Vagina (tissue), 2 donors: ENCODE data around the gene OR8D4.
"Not testable (repeated sequence)": the region's sequence is repeated elsewhere in the genome, so short reads cannot be mapped to it uniquely, and the experiment has no call there.

Experiments
- CTCF ChIP-seq, 3 experiments: fragments of 450-650 bp in 2 of 3; fragments of 200-600 bp in 1 of 3; sonication (generic) in 1 of 3; IDR thresholded peaks; one replicate each; pipeline ENCODE4 v1.5.1; 2017 to 2019; ENCODE audit warnings: antibody characterized with exemption in 3 of 3, mild to moderate bottlenecking in 2 of 3, moderate library complexity in 2 of 3
- POLR2A ChIP-seq, 2 donors: fragments of 450-650 bp; IDR thresholded peaks; one replicate each; pipeline ENCODE4 v1.6.1; 2017; ENCODE audit warnings: antibody characterized with exemption in 2 of 2, mild to moderate bottlenecking in 2 of 2, moderate library complexity in 2 of 2
- POLR2AphosphoS5 ChIP-seq, 2 donors: sonication (generic); formaldehyde crosslinking; IDR thresholded peaks; one replicate each; pipeline ENCODE4 v1.9.0; 2017; ENCODE audit warnings: antibody characterized with exemption in 2 of 2, mild to moderate bottlenecking in 2 of 2, low read depth in 1 of 2; ENCODE audit not compliant: insufficient read depth in 1 of 2

- TF ChIP-seq CTCF (IDR thresholded peaks at IDR 0.05); POLR2A (IDR thresholded peaks at IDR 0.05); POLR2AphosphoS5 (IDR thresholded peaks at IDR 0.05; ENCODE audit: insufficient read depth in 1 of 2, low read depth in 1 of 2): not testable (repeated sequence)
These were observed 34.2 kb upstream of the OR8D4 start for GRCh38 chr11:123867795-123868194.
